Measurements from ENCODE around the gene BACH1. TPM values are rescaled to one million over a fixed set of nuclear protein-coding genes. Genes with fewer than 3 reads are reported as not detected.
A peak's percentile ranks its signal among the peaks of the same experiment; 100 is the strongest.

Gene BACH1
- total and polyA plus RNA-seq, 2 of the 8 experiments (the other 6 are each of a cell fraction or from before 2014, with no cell fraction given): 6.9 to 50.7 TPM

- ChIA-PET POLR2A (ENCODE audit: partially characterized antibody) (no interaction called here), CTCF (ENCODE audit: partially characterized antibody) (interaction anchor here (1.3 to 1.9 kb wide), 2 partner anchors 27 to 74 kb away, joined by 3 to 6 read pairs; no protein-coding TSS in a partner anchor)
- Histone ChIP-seq H3K23ac (ENCODE audit: insufficient read length) (no peak overlapping the region), H3K4me1 (replicated peaks in 1 of 4; ENCODE audit: control insufficient read depth in 3 of 4, insufficient read depth in 4 of 4, low read length in 3 of 4) (peaks cover 0 to 14% (median 10%) of the 10 kb centered on the region in 4 experiments; a peak in 5 of 7 replicates), H2BK20ac (ENCODE audit: low read length) (no peak overlapping the region), H3K4me2 (ENCODE audit: insufficient read depth in 1 of 2, low read depth in 2 of 2, low read length in 2 of 2) (peak overlapping the region in 1 of 2 experiments; percentile 25; a peak in 2 of 4 replicates), H3K4me3 (ENCODE audit: extremely low read depth in 1 of 4, insufficient read depth in 2 of 4, low read depth in 3 of 4, low read length in 4 of 4) (0 out of 8 replicates have a peak overlapping the region, but pooled peaks of 1 of the 4 experiments have one; percentile 89), H3K27ac (ENCODE audit: low read depth, low read length) (no peak overlapping the region), H3K56ac (replicated peaks; ENCODE audit: insufficient read length, low read depth, low read length) (no peak overlapping the region), H4K91ac (replicated peaks; ENCODE audit: insufficient read length, low read length) (no peak overlapping the region), H3K23me2 (ENCODE audit: low read depth, low read length) (peaks cover 15% of the 10 kb centered on the region), H3K36me3 (ENCODE audit: control insufficient read depth in 2 of 4, insufficient read depth in 4 of 4, low read length in 3 of 4) (no peaks in the 10 kb centered on the region), H4K20me1 (replicated peaks in 1 of 2; ENCODE audit: control insufficient read depth in 1 of 2, insufficient read depth in 2 of 2, low read length in 2 of 2) (peaks cover 6 to 7% of the 10 kb centered on the region in 2 experiments), H3K9me3 (ENCODE audit: insufficient read depth in 2 of 2, low read depth in 1 of 2, low read length in 1 of 2) (no peaks in the 10 kb centered on the region), H2BK120ac (replicated peaks; ENCODE audit: low read depth, low read length) (no peak overlapping the region), H4K8ac (ENCODE audit: extremely low read depth, insufficient read depth, low read length) (no peak overlapping the region), H2BK15ac (ENCODE audit: low read length) (no peak overlapping the region), H3K79me1 (ENCODE audit: low read depth, low read length) (peaks cover 10% of the 10 kb centered on the region), H3K4ac (replicated peaks; ENCODE audit: insufficient read length, low read depth, low read length) (no peak overlapping the region), H3K27me3 (replicated peaks in 1 of 4; ENCODE audit: control insufficient read depth in 3 of 4, extremely low read depth in 1 of 4, insufficient read depth in 3 of 4, low read length in 3 of 4) (peaks cover 0 to 7% (median 4%) of the 10 kb centered on the region in 4 experiments; a peak in 3 of 7 replicates), H2AFZ (ENCODE audit: low read length) (no peak overlapping the region), H3K9ac (replicated peaks in 1 of 4; ENCODE audit: extremely low read depth in 1 of 4, low read depth in 3 of 4, low read length in 3 of 4) (no peak overlapping the region), H3K14ac (ENCODE audit: insufficient read length) (no peak overlapping the region), H2BK12ac (ENCODE audit: low read depth, low read length) (no peak overlapping the region), H2BK5ac (ENCODE audit: low read depth, low read length) (no peak overlapping the region), H3K18ac (ENCODE audit: extremely low read depth, low read length) (no peak overlapping the region), H2AK5ac (ENCODE audit: low read depth, low read length) (no peak overlapping the region), H4K5ac (ENCODE audit: insufficient read length, low read depth, low read length) (no peak overlapping the region), H3K79me2 (ENCODE audit: control insufficient read depth in 1 of 2, insufficient read depth in 2 of 2, low read length in 2 of 2) (peaks cover 13 to 74% of the 10 kb centered on the region in 2 experiments; a peak in 3 of 4 replicates)
- no peak for TF ChIP-seq HDAC2 (IDR thresholded peaks at IDR 0.05; ENCODE audit: borderline replicate concordance in 1 of 2, low read depth in 2 of 2, low read length in 2 of 2)
- 77% methylated on average over 6 of the region's 6 CpGs; no CpG with 5 or more reads in 1 of the 2 experiments for WGBS, 2 experiments (ENCODE audit: extremely low coverage in 1 of 2, insufficient coverage in 1 of 2, insufficient read length in 1 of 2, insufficient replicate concordance in 2 of 2, low coverage in 1 of 2, low lambda C conversion rate in 2 of 2, missing lambda C conversion rate in 1 of 2)
- FAIRE-seq (no peak), DNase-seq (ENCODE audit: low read depth in 1 of 2, low spot score in 2 of 2) (no peak)
These were observed 3.0 kb downstream of the BACH1 start for GRCh38 chr21:29301691-29302090.

Measured in H1 (cell line).